Neuronal stem cell (in vitro differentiated cells): ENCODE measurements around the gene LRRK2.

Source experiments
- DNase-seq: peaks from one replicate; pipeline ENCODE4 v3.0.0-alpha.2; 2013; ENCODE audit warnings: low spot score
- H2AFZ ChIP-seq: one replicate; pipeline ENCODE4 v1.6.1; 2013; ENCODE audit warnings: mild to moderate bottlenecking, low read length, inconsistent platforms
- H2AK5ac ChIP-seq: 2 replicates; pipeline ENCODE4 v1.6.1; 2013; ENCODE audit warnings: low read depth, mild to moderate bottlenecking, inconsistent platforms, low read length, moderate library complexity, mixed read lengths
- H2BK120ac ChIP-seq: 2 replicates; pipeline ENCODE4 v1.6.1; 2013; ENCODE audit warnings: low read depth, mild to moderate bottlenecking, inconsistent platforms, low read length, moderate library complexity, mixed read lengths
- H2BK12ac ChIP-seq: one replicate; pipeline ENCODE4 v1.6.1; 2013; ENCODE audit warnings: low read length, inconsistent platforms
- H2BK15ac ChIP-seq: 2 replicates; pipeline ENCODE4 v1.6.1; 2013; ENCODE audit warnings: mild to moderate bottlenecking, low read length, inconsistent platforms, mixed read lengths
- H2BK5ac ChIP-seq: one replicate; pipeline ENCODE4 v1.6.1; 2013; ENCODE audit warnings: inconsistent platforms, mild to moderate bottlenecking, low read length, moderate library complexity
- H3K14ac ChIP-seq: one replicate; pipeline ENCODE4 v1.6.1; 2013; ENCODE audit warnings: low read length, inconsistent platforms
- H3K18ac ChIP-seq: 2 replicates; pipeline ENCODE4 v1.6.1; 2013; ENCODE audit warnings: low read length, inconsistent platforms
- H3K23ac ChIP-seq: 2 replicates; pipeline ENCODE4 v1.6.1; 2013; ENCODE audit warnings: low read depth, mild to moderate bottlenecking, mixed read lengths, low read length, inconsistent platforms; ENCODE audit not compliant: poor library complexity
- H3K27ac ChIP-seq: replicated peaks from 3 replicates; pipeline ENCODE4 v1.5.1; 2013; ENCODE audit warnings: low read length, inconsistent platforms
- H3K27me3 ChIP-seq, 3 experiments: 2 replicates each; pipeline ENCODE4 v1.6.1; 2013; ENCODE audit warnings: low read length in 3 of 3, mild to moderate bottlenecking in 2 of 3, inconsistent platforms in 1 of 3, low read depth in 1 of 3, mixed read lengths in 1 of 3, moderate library complexity in 1 of 3; ENCODE audit not compliant: control insufficient read depth in 3 of 3, insufficient read depth in 3 of 3
- H3K36me3 ChIP-seq, 2 donors: replicated peaks in 1 of 2; 2 replicates each; pipeline ENCODE4 v1.6.1; 2013; ENCODE audit warnings: low read length in 2 of 2; ENCODE audit not compliant: control insufficient read depth in 2 of 2, insufficient read depth in 2 of 2
- H3K4ac ChIP-seq: 2 replicates; pipeline ENCODE4 v1.6.1; 2013; ENCODE audit warnings: inconsistent platforms, mild to moderate bottlenecking, low read length, moderate library complexity
- H3K4me1 ChIP-seq, 2 donors: 1 replicate in 1 of 2; 2 replicates in 1 of 2; pipeline ENCODE4 v1.6.1; 2013; ENCODE audit warnings: low read length in 2 of 2, low read depth in 1 of 2; ENCODE audit not compliant: control insufficient read depth in 2 of 2, insufficient read depth in 1 of 2
- H3K4me2 ChIP-seq: one replicate; pipeline ENCODE4 v1.6.1; 2013; ENCODE audit warnings: mild to moderate bottlenecking, low read length, inconsistent platforms; ENCODE audit not compliant: insufficient read depth, poor library complexity, severe bottlenecking
- H3K4me3 ChIP-seq, 2 donors: 2 replicates each; pipeline ENCODE4 v1.5.1; 2013; ENCODE audit warnings: low read length in 2 of 2, mild to moderate bottlenecking in 2 of 2, inconsistent platforms in 1 of 2, moderate library complexity in 1 of 2
- H3K79me1 ChIP-seq: one replicate; pipeline ENCODE4 v1.6.1; 2013; ENCODE audit warnings: low read depth, mild to moderate bottlenecking, inconsistent platforms, low read length, moderate library complexity
- H3K9ac ChIP-seq: one replicate; pipeline ENCODE4 v1.6.1; 2013; ENCODE audit warnings: mild to moderate bottlenecking, low read depth, low read length, inconsistent platforms; ENCODE audit not compliant: poor library complexity
- H3K9me3 ChIP-seq, 2 donors: replicated peaks in 1 of 2; 2 replicates each; pipeline versions ENCODE3 to v1.6.1; 2013; ENCODE audit warnings: low read length in 2 of 2, mild to moderate bottlenecking in 2 of 2, inconsistent platforms in 1 of 2, low read depth in 1 of 2, mixed read lengths in 1 of 2, moderate library complexity in 1 of 2; ENCODE audit not compliant: control insufficient read depth in 2 of 2, insufficient read depth in 1 of 2
- H4K8ac ChIP-seq: one replicate; pipeline ENCODE4 v1.6.1; 2013; ENCODE audit warnings: low read depth, mild to moderate bottlenecking, inconsistent platforms, low read length, moderate library complexity
- H4K91ac ChIP-seq: one replicate; pipeline ENCODE4 v1.6.1; 2013; ENCODE audit warnings: low read length, low read depth, mild to moderate bottlenecking, inconsistent platforms; ENCODE audit not compliant: poor library complexity
- WGBS, 2 donors: extraction: QIAGEN DNeasy Blood & Tissue Kit; methylation state at CpG; one replicate each; pipeline ENCODE4 v1.1.7; 2013; ENCODE audit warnings: missing lambda C conversion rate in 2 of 2, mixed read lengths in 1 of 2; ENCODE audit not compliant: insufficient read length in 2 of 2, insufficient replicate concordance in 1 of 2; ENCODE audit errors: extremely low coverage in 2 of 2; 5-methylcytosine and 5-hydroxymethylcytosine counted together

LRRK2 gene

DNA sequence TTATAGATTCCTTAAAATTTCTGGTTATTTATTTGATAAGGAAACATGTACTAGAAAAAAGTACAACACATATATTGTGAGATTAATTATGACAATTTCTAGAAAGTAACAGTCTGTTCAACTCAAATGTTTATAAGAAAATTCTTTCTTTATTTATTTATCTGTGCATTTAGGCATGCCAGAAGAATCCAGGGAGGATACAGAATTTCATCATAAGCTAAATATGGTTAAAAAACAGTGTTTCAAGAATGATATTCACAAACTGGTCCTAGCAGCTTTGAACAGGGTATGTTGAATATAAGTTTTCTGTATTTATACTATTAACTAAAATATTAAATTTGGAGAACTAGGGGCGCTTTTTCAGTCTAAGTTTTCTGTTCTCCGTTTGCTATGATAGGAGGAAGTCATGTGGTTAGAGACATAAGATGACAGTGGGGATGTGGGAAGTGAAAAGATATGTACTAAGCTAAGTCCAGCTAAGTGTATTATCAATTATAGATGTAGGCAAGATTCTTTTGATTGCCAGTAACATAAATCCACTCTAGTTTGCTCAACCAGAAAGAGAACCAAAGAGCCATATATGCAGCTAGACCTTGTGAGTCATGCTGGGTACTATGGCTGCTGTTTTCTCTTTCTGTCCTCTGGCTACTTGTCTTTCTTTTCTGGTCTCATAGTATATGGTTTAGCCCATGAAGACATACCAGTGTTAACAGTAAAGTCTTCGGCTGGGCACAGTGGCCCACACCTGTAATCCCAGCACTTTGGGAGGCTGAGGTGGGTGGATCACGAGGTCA is 39.0 kb downstream of the LRRK2 start:
- Histone ChIP-seq H3K27me3 (no peaks in the 10 kb centered on the region), H3K4me3 (no peak overlapping the region), H2BK5ac (no peak overlapping the region), H3K9me3 (no peaks in the 10 kb centered on the region), H2BK15ac (no peak overlapping the region), H3K4me2 (no peak overlapping the region), H3K4ac (no peak overlapping the region), H3K27ac (no peak overlapping the region), H3K23ac (no peak overlapping the region), H2BK12ac (no peak overlapping the region), H3K36me3 (no peaks in the 10 kb centered on the region), H3K14ac (no peak overlapping the region), H3K9ac (no peak overlapping the region), H4K91ac (no peak overlapping the region), H3K79me1 (no peaks in the 10 kb centered on the region), H2AK5ac (no peak overlapping the region), H3K4me1 (no peaks in the 10 kb centered on the region), H2AFZ (no peak overlapping the region), H3K18ac (no peak overlapping the region), H2BK120ac (no peak overlapping the region), H4K8ac (no peak overlapping the region)
- no peak for DNase-seq
- no CpG with 5 or more reads among the region's 4 CpGs for WGBS, 2 donors

DNA sequence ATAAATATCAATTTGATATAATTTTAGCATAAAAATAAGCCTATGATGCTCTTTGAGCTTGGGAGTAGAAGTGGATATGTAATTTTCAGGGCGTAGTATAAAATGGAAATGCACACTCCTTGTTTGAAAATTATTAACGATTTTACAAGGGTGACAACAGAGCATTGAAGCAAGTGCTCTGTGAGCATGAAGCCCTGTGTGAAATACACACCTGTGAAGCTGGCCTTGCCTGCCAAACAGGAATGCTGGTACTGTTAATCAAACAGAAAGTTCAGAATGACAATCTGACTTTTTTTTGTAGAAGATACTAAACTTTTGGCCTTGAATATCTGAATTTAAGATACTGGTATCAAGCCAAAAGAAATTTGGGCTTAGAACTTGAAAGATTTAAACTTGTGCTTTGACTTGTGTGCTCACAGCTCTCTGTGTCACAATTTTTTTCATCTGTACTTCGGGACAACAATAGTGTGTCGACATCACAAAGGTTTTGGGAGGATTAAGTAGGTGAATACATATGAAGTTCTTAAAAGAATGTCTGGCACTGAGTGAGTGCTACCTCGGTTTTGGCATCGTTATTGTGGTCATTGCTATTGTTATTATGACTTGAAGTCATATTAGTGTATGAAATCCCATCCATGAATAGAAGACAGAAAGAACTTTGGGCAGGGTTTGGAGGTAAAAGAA is 47.3 kb downstream of the LRRK2 start:
- no peak overlapping the region for H3K23ac ChIP-seq
- H3K4ac ChIP-seq: no peak overlapping the region
- DNase-seq: no peak
- H4K91ac ChIP-seq: no peak overlapping the region
- H3K9me3 ChIP-seq: no peaks in the 10 kb centered on the region
- WGBS, 2 donors: no CpG with 5 or more reads among the region's 6 CpGs
- no peak overlapping the region for H2AK5ac ChIP-seq
- H3K4me2 ChIP-seq: no peak overlapping the region
- H3K9ac ChIP-seq: no peak overlapping the region
- H3K27me3 ChIP-seq: no peaks in the 10 kb centered on the region
- H3K36me3 ChIP-seq: no peaks in the 10 kb centered on the region
- no peak overlapping the region for H3K14ac ChIP-seq
- no peak overlapping the region for H2BK15ac ChIP-seq
- H3K79me1 ChIP-seq: no peaks in the 10 kb centered on the region
- H2BK5ac ChIP-seq: no peak overlapping the region
- no peaks in the 10 kb centered on the region for H3K4me1 ChIP-seq
- no peak overlapping the region for H3K27ac ChIP-seq
- no peak overlapping the region for H2BK120ac ChIP-seq
- H4K8ac ChIP-seq: no peak overlapping the region
- no peak overlapping the region for H3K18ac ChIP-seq
- H2AFZ ChIP-seq: no peak overlapping the region
- no peak overlapping the region for H3K4me3 ChIP-seq
- no peak overlapping the region for H2BK12ac ChIP-seq

DNA sequence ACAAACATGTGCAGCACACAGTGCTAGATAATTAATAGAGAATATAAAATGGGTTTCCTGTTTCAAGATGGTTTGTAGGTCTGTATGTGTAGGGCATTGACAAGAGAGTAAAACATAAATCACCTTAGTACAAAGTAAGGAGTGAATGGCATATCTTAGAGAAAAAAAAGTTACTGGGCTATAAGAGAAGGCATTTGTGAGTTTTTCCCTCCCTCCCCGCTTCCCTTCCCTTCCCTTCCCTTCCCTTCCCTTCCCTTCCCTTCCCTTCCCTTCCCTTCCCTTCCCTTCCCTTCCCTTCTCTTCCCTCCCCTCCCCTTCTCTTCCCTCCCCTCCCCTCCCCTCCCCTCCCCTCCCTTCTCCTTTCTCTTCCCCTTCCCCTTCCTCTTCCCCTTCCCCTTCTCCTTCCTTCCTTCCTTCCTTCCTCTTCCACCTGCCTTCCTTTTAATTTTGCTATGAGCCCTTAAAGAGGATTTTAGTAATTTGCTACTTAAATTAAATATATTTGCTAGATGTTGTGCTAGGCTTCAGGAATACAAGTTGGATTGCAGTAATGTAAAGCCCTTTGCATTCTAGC is 57.1 kb downstream of the LRRK2 start:
- H3K14ac ChIP-seq: no peak overlapping the region
- H3K27me3 ChIP-seq: no peaks in the 10 kb centered on the region
- DNase-seq: no peak
- H2AFZ ChIP-seq: no peak overlapping the region
- no peak overlapping the region for H2BK5ac ChIP-seq
- no peak overlapping the region for H4K8ac ChIP-seq
- H3K4me1 ChIP-seq: no peaks in the 10 kb centered on the region
- H3K9ac ChIP-seq: no peak overlapping the region
- H3K4me3 ChIP-seq: no peak overlapping the region
- no peak overlapping the region for H2BK12ac ChIP-seq
- no peaks in the 10 kb centered on the region for H3K9me3 ChIP-seq
- no peak overlapping the region for H3K18ac ChIP-seq
- no peaks in the 10 kb centered on the region for H3K79me1 ChIP-seq
- no peaks in the 10 kb centered on the region for H3K36me3 ChIP-seq
- H4K91ac ChIP-seq: no peak overlapping the region
- no peak overlapping the region for H3K23ac ChIP-seq
- no peak overlapping the region for H2BK15ac ChIP-seq
- H3K4ac ChIP-seq: no peak overlapping the region
- no peak overlapping the region for H2BK120ac ChIP-seq
- no peak overlapping the region for H2AK5ac ChIP-seq
- no CpG with 5 or more reads among the region's 1 CpG for WGBS, 2 donors
- H3K4me2 ChIP-seq: no peak overlapping the region
- H3K27ac ChIP-seq: no peak overlapping the region

DNA sequence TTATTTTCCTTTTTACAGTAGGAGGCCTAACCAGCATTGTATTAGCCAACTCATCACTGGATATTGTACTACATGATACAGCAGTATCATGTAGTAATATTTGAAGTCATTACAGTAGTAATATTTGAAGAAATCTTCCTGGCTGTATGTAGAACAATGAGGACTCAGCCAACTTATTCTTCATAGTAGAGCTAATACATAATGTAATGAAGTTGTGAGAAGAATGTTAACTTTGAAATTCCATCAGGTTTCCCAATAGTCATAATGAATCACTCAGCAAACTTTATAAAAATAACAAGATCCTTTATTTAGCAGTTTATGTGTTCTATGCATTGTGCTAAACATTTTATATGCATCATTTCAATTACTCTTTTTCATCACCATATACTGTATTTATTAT is 61.8 kb downstream of the LRRK2 start:
- no peak overlapping the region for H4K91ac ChIP-seq
- H3K9me3 ChIP-seq: no peaks in the 10 kb centered on the region
- no peak overlapping the region for H3K27ac ChIP-seq
- no peaks in the 10 kb centered on the region for H3K36me3 ChIP-seq
- no peak overlapping the region for H2AFZ ChIP-seq
- no peak overlapping the region for H2BK120ac ChIP-seq
- no peak for DNase-seq
- H3K79me1 ChIP-seq: no peaks in the 10 kb centered on the region
- no peak overlapping the region for H3K9ac ChIP-seq
- no peak overlapping the region for H3K4me2 ChIP-seq
- H2AK5ac ChIP-seq: no peak overlapping the region
- no peak overlapping the region for H3K18ac ChIP-seq
- H3K4ac ChIP-seq: no peak overlapping the region
- H3K23ac ChIP-seq: no peak overlapping the region
- H3K14ac ChIP-seq: no peak overlapping the region
- no peaks in the 10 kb centered on the region for H3K4me1 ChIP-seq
- H2BK5ac ChIP-seq: no peak overlapping the region
- no peak overlapping the region for H4K8ac ChIP-seq
- no peak overlapping the region for H2BK12ac ChIP-seq
- H3K27me3 ChIP-seq: no peaks in the 10 kb centered on the region
- no peak overlapping the region for H3K4me3 ChIP-seq
- H2BK15ac ChIP-seq: no peak overlapping the region
